ENCODE data around the gene FRMD4A.

The FRMD4A gene

GRCh38 chr10:13920031-13920430 is 410.7 kb downstream of the FRMD4A start:
- Histone ChIP-seq H3K4me3 (ENCODE audit: low read depth in 1 of 2, low read length in 2 of 2) (no peak overlapping the region), H3K9me3 (ENCODE audit: insufficient read depth, low read length, severe bottlenecking) (no peaks in the 10 kb centered on the region), H2AFZ (ENCODE audit: low read depth, low read length) (no peak overlapping the region), H3K79me2 (ENCODE audit: insufficient read depth, low read length) (no peaks in the 10 kb centered on the region), H3K36me3 (ENCODE audit: insufficient read depth, low read length) (no peaks in the 10 kb centered on the region), H3K4me1 (ENCODE audit: insufficient read depth, low read length) (no peaks in the 10 kb centered on the region), H3K27ac (ENCODE audit: low read length) (no peak overlapping the region), H3K27me3 (ENCODE audit: insufficient read depth, low read length, poor library complexity) (no peaks in the 10 kb centered on the region), H4K20me1 (ENCODE audit: insufficient read depth, low read length) (no peaks in the 10 kb centered on the region), H3K9ac (ENCODE audit: low read depth, low read length) (no peak overlapping the region), H3K4me2 (ENCODE audit: insufficient read depth, low read length) (no peak overlapping the region)
- no peak for DNase-seq
- no peak for ATAC-seq (ENCODE audit: insufficient read depth, low read depth)
- no peak for TF ChIP-seq CTCF (IDR thresholded peaks at IDR 0.05; ENCODE audit: borderline replicate concordance, extremely low read depth, low read length, poor library complexity, severe bottlenecking)
- no peak for TF ChIP-seq EZH2 (IDR thresholded peaks at IDR 0.05; ENCODE audit: borderline replicate concordance, low read depth, low read length, severe bottlenecking)

DNA sequence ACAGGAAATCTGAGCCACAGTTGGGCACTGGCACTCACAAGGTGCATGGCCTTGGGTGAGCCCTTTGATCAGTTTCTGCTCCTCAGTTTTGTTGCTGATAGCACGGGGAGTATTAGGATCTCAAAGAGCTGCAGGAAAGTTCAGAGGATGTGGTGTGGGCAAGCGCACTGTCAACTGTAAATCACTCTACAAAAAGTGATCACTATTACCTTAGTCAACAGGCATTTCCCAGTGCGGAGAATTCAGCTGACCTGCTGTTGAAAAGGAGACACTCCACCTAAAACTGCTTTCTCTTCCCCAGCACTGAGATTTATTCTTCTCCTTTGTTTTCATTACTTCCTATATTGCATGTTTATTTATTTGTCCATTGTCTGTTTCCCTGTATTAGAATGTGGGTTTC is 412.9 kb downstream of the FRMD4A start:
- H4K20me1 ChIP-seq (ENCODE audit: insufficient read depth, low read length): no peaks in the 10 kb centered on the region
- no peaks in the 10 kb centered on the region for H3K79me2 ChIP-seq (ENCODE audit: insufficient read depth, low read length)
- no peak overlapping the region for H3K9ac ChIP-seq (ENCODE audit: low read depth, low read length)
- no peak overlapping the region for H3K4me2 ChIP-seq (ENCODE audit: insufficient read depth, low read length)
- H2AFZ ChIP-seq (ENCODE audit: low read depth, low read length): no peak overlapping the region
- ATAC-seq (ENCODE audit: insufficient read depth, low read depth): no peak
- no peaks in the 10 kb centered on the region for H3K4me1 ChIP-seq (ENCODE audit: insufficient read depth, low read length)
- no peak for DNase-seq
- no peak overlapping the region for H3K4me3 ChIP-seq (ENCODE audit: low read depth in 1 of 2, low read length in 2 of 2)
- H3K9me3 ChIP-seq (ENCODE audit: insufficient read depth, low read length, severe bottlenecking): no peaks in the 10 kb centered on the region
- TF ChIP-seq EZH2 (IDR thresholded peaks at IDR 0.05; ENCODE audit: borderline replicate concordance, low read depth, low read length, severe bottlenecking) (no peak), CTCF (IDR thresholded peaks at IDR 0.05; ENCODE audit: borderline replicate concordance, extremely low read depth, low read length, poor library complexity, severe bottlenecking) (no peak)
- H3K27ac ChIP-seq (ENCODE audit: low read length): no peak overlapping the region
- H3K36me3 ChIP-seq (ENCODE audit: insufficient read depth, low read length): no peaks in the 10 kb centered on the region
- no peaks in the 10 kb centered on the region for H3K27me3 ChIP-seq (ENCODE audit: insufficient read depth, low read length, poor library complexity)

DNA sequence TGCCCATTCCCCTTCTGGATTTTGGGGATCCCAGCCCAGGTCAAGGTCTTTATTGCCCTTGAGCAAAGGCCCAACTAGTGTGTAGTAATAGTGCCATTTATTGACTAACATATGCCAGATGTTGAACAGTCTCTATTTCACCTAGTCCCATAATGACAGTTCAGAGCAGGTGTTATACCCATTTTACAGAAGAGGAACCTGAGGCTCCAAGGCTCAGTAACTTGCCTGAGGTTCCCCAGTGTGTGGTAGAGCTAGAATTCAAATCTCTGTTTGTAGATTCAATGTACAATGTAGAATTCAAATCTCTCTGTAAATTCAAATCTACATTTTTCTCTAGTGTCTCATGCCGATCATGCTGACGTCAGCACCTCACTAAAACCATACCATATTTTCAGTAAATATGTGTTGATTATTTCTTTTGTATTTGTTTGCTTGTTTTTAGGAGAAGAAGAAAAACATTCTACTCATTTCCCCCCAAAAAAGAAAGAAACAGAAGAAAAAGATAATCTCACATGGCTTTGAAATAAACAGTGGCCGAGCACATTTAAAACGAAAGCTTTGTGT is 414.3 kb downstream of the FRMD4A start:
- DNase-seq: no peak
- Histone ChIP-seq H3K79me2 (ENCODE audit: insufficient read depth, low read length) (no peaks in the 10 kb centered on the region), H3K36me3 (ENCODE audit: insufficient read depth, low read length) (no peaks in the 10 kb centered on the region), H3K27me3 (ENCODE audit: insufficient read depth, low read length, poor library complexity) (no peaks in the 10 kb centered on the region), H3K27ac (ENCODE audit: low read length) (no peak overlapping the region), H3K9ac (ENCODE audit: low read depth, low read length) (no peak overlapping the region), H4K20me1 (ENCODE audit: insufficient read depth, low read length) (no peaks in the 10 kb centered on the region), H3K4me2 (ENCODE audit: insufficient read depth, low read length) (no peak overlapping the region), H3K4me3 (ENCODE audit: low read depth in 1 of 2, low read length in 2 of 2) (no peak overlapping the region), H2AFZ (ENCODE audit: low read depth, low read length) (no peak overlapping the region), H3K9me3 (ENCODE audit: insufficient read depth, low read length, severe bottlenecking) (no peaks in the 10 kb centered on the region), H3K4me1 (ENCODE audit: insufficient read depth, low read length) (no peaks in the 10 kb centered on the region)
- ATAC-seq (ENCODE audit: insufficient read depth, low read depth): no peak
- TF ChIP-seq CTCF (IDR thresholded peaks at IDR 0.05; ENCODE audit: borderline replicate concordance, extremely low read depth, low read length, poor library complexity, severe bottlenecking) (no peak), EZH2 (IDR thresholded peaks at IDR 0.05; ENCODE audit: borderline replicate concordance, low read depth, low read length, severe bottlenecking) (no peak)

DNA sequence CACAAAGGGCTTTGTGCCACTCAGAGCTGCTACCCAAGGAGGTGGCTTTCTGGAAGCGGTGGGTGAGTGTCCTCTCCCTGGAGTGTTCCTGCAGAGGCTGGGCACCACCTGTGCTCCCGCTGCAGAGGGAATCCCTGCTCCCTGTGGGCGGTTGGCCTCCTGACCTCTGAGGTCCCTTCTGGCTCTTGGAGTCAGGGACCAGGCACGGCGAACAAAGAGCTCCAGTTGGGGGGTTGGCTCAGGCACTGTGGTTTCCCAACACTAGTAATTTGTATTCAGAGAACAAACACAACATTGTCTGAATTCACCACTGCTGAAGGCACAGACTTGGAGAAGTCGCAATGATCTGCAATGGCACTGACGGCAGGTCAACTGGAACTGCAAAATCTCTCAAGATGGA is 415.0 kb downstream of the FRMD4A start:
- H3K9ac ChIP-seq (ENCODE audit: low read depth, low read length): no peak overlapping the region
- H3K4me3 ChIP-seq (ENCODE audit: low read depth in 1 of 2, low read length in 2 of 2): no peak overlapping the region
- no peak for DNase-seq
- no peaks in the 10 kb centered on the region for H4K20me1 ChIP-seq (ENCODE audit: insufficient read depth, low read length)
- H3K4me1 ChIP-seq (ENCODE audit: insufficient read depth, low read length): no peaks in the 10 kb centered on the region
- no peaks in the 10 kb centered on the region for H3K27me3 ChIP-seq (ENCODE audit: insufficient read depth, low read length, poor library complexity)
- H3K4me2 ChIP-seq (ENCODE audit: insufficient read depth, low read length): no peak overlapping the region
- TF ChIP-seq CTCF (IDR thresholded peaks at IDR 0.05; ENCODE audit: borderline replicate concordance, extremely low read depth, low read length, poor library complexity, severe bottlenecking): no peak
- no peak for TF ChIP-seq EZH2 (IDR thresholded peaks at IDR 0.05; ENCODE audit: borderline replicate concordance, low read depth, low read length, severe bottlenecking)
- no peaks in the 10 kb centered on the region for H3K36me3 ChIP-seq (ENCODE audit: insufficient read depth, low read length)
- no peak for ATAC-seq (ENCODE audit: insufficient read depth, low read depth)
- H3K79me2 ChIP-seq (ENCODE audit: insufficient read depth, low read length): no peaks in the 10 kb centered on the region
- no peak overlapping the region for H3K27ac ChIP-seq (ENCODE audit: low read length)
- no peaks in the 10 kb centered on the region for H3K9me3 ChIP-seq (ENCODE audit: insufficient read depth, low read length, severe bottlenecking)
- no peak overlapping the region for H2AFZ ChIP-seq (ENCODE audit: low read depth, low read length)
